HL-60/S4 treated with retinoic acid at 250 ng/mL for 4 days and 3 days (cell line): ENCODE measurements around the gene AMT.

Experiments
- in situ Hi-C: fragments of 300-500 bp; cut with MboI; formaldehyde crosslinking; loops from 2 replicates; pipeline ENCODE4 v1.7.0; 2022; ENCODE audit warnings: low sequenced_read_pairs

AMT gene

DNA sequence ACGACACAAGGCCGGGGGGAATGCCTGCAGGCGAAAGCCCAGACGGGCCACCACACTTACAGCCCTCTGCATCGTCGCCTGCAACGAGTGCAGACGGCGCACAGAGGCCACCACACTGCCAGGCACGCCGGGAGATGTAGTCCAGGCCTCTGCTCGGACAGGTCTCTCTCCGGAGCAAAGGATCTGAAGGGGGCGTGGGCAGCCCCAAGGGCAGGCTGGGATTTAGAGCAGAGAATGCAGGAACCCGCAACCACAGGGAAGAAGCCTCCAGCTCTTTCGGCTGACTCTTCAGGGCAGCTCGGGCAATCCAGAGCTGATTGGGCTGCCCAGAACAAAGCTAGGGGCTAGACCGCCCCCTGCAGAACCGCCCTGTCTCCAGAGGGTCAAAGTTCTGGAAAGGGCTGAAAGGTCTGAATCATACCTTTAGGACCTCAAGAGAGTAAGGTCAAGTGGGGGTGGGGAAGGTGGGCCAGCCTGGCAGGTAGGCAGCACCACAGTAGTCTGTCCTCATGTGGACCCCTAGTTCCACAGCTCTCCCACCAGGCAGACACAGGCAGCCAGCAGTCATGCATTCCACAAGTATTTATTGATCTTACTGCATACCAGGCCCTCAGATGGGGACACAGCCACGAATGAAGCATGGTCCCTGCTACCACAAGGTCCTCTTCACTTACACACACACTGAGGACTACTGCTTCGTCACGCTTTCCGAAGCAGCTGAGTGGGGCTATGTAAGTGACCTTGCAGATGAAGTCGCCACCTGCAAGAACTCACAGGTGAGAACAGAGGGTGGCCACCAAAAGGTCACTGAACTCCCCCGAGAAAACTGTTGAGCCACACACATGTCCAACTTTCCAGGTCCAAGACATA is at the start of gene AMT:
AMT (minus strand) TSS at position 95 of the 870 bp plus-strand sequence; CDS start at position 72, 23 bp downstream.
- in situ Hi-C loops = loop anchor here (10.0 kb wide), 1 partner anchor 78 kb away; the partner anchor contains the start of gene USP4

DNA sequence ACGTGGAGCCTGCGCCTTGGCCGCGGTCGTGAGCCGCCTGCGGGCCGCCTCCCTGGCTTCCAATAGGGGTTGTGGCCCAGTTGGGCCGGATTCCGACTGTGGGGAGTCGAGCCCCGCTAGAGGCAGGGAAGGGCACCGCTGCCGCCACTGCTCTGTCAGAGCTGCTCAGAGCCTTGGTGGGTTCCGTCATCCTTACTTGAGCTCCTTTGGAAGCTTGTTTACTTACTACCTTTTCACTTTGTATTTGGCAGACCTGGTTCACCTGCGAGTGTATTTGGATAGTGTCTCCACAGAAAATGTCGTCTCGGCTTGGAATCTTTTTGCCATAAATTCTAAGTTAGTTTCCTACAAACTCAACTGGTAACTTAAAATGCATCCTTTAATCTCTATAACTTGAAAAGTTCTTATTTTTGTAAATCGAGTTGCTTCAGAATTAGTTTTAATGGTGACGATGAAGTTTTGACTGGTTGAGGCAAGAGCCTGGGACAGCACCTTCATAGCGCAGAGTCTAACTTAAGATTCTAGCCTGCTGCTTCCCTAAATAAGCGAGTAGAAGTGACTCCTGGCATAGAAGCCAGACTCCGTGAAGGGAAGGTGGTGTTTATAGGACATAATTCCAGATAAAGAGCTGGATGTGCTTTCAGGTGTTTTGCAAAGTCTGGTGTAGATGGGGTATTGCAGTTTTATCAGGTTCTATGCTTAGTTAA is 48.6 kb upstream of the AMT start:
- in situ Hi-C loops = no loop called here

DNA sequence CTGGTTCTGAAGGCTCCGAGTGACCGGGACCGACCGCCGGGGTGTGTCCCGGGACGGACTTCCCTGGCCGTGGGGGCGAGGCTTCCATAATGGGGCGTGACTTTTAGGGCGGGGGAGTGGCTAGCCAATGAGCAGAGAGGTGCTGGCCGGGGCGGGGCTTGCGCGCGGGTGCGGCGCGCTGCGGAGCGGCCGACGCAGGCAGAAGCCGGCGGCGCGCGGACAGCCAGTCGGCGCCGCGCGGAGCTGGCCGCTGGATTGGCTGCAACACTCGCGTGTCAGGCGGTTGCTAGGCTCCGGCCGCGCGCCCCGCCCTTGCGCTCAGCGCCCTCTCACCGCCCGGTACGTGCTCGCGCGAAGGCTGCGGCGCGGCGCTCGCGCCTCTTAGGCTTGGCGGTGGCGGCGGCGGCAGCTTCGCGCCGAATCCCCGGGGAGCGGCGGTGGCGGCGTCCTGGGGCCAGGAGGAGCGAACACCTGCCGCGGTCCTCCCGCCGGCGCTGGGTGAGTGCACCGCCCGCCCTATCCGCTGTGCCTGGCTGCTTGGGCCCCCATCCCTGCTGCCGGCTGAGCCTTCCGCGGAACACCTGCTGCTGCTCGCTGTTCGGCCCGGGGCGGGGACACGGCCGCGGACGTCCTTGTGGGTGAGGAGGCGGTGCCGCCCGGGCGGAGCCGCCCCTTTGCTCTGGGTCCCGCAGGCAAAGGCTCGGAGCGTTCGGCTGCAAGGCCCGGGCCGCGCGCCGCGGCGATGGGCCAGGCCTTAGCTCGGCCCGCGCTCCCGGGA is 47.9 kb upstream of the AMT start, which contains the start of gene DAG1:
DAG1 (plus strand) TSS at position 332 of the 778 bp plus-strand sequence. CDS start 40,268 bp downstream, outside the sequence.
- in situ Hi-C loops = no loop called here

- in situ Hi-C loops = no loop called here
These were observed 47.0 kb upstream of the AMT start for GRCh38 chr3:49469037-49469935.

GRCh38 chr3:49466085-49466484 is 43.8 kb upstream of the AMT start:
- in situ Hi-C loops = no loop called here

DNA sequence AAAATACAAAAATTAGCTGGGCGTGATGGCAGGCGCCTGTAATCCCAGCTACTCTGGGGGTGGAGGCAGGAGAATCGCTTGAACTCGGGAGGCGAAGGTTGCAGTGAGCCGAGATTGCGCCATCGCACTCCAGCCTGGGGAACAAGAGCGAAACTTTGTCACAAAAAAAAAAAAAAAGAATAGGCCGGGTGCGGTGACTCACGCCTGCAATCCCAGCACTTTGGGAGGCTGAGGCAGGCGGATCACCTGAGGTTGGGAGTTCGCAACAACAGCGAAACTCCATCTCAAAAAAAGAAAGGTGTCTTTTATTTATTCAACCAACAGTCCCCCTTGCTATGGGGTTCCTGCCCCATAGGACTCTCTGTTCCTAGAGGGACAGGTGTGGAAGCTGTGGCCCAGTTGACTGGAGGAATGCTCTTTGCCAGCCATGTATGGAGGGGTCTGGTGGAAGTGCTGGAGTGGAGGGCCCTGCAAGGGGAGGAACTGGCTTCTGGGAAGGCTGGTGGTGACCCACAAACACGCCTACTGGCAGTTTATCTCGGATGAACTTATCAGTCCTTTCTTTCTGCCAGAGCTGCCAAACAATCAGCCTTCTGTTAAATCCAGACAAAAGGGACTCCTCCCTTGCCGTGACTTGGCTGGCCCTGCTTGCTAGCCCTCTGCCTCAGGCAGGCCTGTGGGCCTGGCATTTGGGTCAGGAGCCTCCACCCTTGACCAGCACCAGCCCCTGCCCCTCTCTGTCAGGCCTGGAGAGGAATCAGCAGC is 43.2 kb upstream of the AMT start:
- in situ Hi-C loops = no loop called here

- in situ Hi-C loops = no loop called here
These were observed 39.9 kb upstream of the AMT start for GRCh38 chr3:49462222-49462621.

GRCh38 chr3:49461443-49462171 is 39.3 kb upstream of the AMT start:
- in situ Hi-C loops = no loop called here

GRCh38 chr3:49460956-49461355 is 38.7 kb upstream of the AMT start:
- in situ Hi-C loops = no loop called here

DNA sequence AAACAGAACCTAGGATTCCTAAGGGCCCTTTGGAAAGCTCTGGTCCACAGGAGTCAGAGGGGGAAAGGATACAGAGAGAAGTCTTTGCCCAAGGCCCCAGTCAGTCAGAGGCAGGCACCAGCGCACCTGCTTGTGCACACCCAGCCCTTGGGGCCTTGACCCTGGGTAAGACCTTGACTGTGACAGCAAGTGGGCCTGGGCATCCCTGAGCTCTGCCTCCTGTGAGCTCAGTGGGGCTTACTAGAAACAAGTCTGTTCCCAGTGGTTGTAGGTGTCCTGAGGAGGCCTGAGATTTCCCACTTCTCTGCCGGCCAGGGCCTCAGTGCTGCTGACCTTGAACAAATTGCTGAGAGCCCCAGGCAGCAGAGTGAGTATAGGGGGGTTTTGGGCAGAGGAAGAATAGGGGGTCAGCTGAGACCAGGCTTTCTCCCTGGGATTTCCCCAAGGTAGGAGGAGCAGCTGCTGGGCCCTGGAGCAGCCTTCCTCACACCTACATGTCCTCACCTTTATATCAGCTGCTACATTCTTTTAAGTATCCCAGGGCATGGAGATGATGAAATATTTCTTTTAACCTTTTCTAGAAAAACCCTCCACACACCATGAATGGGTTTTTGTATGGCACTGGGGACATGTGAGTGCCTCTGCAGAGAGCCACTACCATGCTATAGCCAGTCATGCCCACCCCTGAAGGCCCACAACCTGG is 38.1 kb upstream of the AMT start:
- in situ Hi-C loops = no loop called here

- in situ Hi-C loops = no loop called here
These were observed 34.2 kb upstream of the AMT start for GRCh38 chr3:49456466-49456865.

DNA sequence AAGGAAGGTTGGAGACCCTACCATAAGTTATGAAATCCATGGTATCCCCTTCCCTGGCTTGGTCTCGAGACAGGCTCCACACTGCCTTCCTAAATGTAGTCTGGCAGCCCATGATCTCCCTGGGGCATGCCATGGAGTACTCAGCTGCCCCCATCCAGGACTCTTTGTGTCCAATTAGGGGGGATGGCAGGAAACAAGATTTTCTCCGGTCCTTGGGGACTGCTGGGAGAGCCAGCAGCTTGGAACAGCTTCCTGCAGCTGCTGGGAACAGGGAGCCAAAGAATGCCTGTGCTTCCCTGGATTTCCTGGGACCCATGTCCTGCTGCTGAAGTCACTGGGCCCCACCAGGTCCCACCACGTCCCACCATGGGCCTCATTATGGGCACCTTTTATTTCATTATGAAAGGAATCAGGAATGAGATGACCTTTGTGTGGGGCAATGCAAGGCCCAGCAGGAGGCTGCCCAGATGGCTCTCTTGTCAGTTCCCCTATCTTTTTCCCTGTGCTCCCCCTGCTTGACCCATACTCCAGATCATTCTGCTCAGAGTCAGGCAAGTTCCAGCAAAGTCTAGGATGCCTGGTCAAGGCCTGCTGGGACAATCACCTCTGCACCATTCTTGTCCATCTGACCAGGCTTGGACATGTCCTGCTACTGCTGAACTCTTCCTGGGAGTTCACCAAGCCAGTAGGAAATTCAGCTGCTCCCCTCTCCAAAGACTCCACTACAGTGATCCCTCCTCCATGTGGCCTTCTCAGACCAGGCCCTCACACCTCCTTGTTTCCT is 32.8 kb upstream of the AMT start:
- in situ Hi-C loops = no loop called here

GRCh38 chr3:49454458-49454857 is 32.2 kb upstream of the AMT start:
- in situ Hi-C loops = no loop called here

GRCh38 chr3:49453621-49454020 is 31.3 kb upstream of the AMT start:
- in situ Hi-C loops = no loop called here

GRCh38 chr3:49445391-49445790 is 23.1 kb upstream of the AMT start:
- in situ Hi-C loops = no loop called here

DNA sequence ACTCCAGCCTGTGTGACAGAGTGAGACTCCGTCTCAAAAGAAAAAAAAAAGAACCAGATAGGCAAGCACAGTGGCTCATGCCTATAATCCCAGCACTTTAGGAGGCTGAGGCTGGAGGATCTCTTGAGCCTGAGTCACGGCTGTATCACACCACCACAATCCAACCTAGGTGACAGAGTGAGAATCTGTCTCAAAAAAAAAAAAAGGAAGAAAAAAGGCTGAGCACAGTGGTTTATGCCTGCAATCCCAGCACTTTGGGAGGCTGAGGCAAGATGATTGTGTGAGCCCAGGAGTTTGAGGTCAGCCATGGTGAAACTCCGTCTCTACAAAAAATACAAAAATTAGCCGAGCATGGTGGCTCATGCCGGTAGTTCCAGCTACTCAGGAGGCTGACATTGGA is 12.5 kb upstream of the AMT start:
- in situ Hi-C loops = no loop called here

- in situ Hi-C loops = loop anchor here (10.0 kb wide), 1 partner anchor 84 kb away; the partner anchor contains the start of gene USP4
These were observed 6.4 kb upstream of the AMT start for GRCh38 chr3:49428752-49429080.
